ENCODE results near the gene WWOX. TPM values are rescaled to one million over a fixed set of nuclear protein-coding genes. Genes with fewer than 3 reads are reported as not detected.

The WWOX gene
- polyA plus RNA-seq, 1 donor from 2014 or later: 25.6 TPM

DNA sequence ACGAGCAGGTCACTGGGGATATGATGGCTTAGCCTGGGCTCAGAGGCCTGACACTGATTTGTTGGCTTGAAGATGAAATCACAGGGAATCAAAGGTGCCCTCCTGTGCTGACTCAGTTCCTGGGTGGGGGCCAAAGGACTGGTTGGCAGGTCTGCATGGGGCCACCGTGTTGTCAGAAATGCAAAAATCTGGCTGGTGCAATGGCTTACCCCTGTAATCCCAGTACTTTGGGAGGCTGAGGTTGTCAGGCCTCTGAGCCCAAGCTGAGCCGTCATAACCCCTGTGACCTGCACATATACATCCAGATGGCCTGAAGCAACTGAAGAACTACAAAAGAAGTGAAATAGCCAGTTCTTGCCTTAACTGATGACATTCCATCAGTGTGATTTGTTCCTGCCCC is 314.2 kb downstream of the WWOX start:
- Histone ChIP-seq H3F3A (ENCODE audit: insufficient read depth, low read length, poor library complexity, severe bottlenecking) (no peaks in the 10 kb centered on the region), H3K9me3 (ENCODE audit: low read length) (no peaks in the 10 kb centered on the region), H3K9ac (ENCODE audit: low read length) (no peak overlapping the region), H3K27me3 (ENCODE audit: insufficient read depth, low read depth, low read length) (no peaks in the 10 kb centered on the region), H3K9me2 (ENCODE audit: insufficient read depth, low read length) (no peaks in the 10 kb centered on the region), H3K36me3 (ENCODE audit: insufficient read depth, low read length) (no peaks in the 10 kb centered on the region), H3K27ac (ENCODE audit: low read length) (no peak overlapping the region), H3K79me2 (replicated peaks; ENCODE audit: insufficient read depth, low read length) (no peaks in the 10 kb centered on the region), H3K4me3 (ENCODE audit: low read length) (no peak overlapping the region), H3K4me2 (ENCODE audit: low read length) (no peak overlapping the region), H2AFZ (ENCODE audit: low read depth, low read length) (no peak overlapping the region), H4K20me1 (ENCODE audit: insufficient read depth) (no peaks in the 10 kb centered on the region)
- no peak for TF ChIP-seq RAD21 (conservative IDR thresholded peaks at IDR 0.05)
- TF ChIP-seq, protein P1, sequence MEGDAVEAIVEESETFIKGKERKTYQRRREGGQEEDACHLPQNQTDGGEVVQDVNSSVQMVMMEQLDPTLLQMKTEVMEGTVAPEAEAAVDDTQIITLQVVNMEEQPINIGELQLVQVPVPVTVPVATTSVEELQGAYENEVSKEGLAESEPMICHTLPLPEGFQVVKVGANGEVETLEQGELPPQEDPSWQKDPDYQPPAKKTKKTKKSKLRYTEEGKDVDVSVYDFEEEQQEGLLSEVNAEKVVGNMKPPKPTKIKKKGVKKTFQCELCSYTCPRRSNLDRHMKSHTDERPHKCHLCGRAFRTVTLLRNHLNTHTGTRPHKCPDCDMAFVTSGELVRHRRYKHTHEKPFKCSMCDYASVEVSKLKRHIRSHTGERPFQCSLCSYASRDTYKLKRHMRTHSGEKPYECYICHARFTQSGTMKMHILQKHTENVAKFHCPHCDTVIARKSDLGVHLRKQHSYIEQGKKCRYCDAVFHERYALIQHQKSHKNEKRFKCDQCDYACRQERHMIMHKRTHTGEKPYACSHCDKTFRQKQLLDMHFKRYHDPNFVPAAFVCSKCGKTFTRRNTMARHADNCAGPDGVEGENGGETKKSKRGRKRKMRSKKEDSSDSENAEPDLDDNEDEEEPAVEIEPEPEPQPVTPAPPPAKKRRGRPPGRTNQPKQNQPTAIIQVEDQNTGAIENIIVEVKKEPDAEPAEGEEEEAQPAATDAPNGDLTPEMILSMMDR (IDR thresholded peaks at IDR 0.05; ENCODE audit: poor library complexity, severe bottlenecking): no peak
- TF ChIP-seq MXI1 (conservative IDR thresholded peaks at IDR 0.05; ENCODE audit: poor library complexity, severe bottlenecking): no peak

DNA sequence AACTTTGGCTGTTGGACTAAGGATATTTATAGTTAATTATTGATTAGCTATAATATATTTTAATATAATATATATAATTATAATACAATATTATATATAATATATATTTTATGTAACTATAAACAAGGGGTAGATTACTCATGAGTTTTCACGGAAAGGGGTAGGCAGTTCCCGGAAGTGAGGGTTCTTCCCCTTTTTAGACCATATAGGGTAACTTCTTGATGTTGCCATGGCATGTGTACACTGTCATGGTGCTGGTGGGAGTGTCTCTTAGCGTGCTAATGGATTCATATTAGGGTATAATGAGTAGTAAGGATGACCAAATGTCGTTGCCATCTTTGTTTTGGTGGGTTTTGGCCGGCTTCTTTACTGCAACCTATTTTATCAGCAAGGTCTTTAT is 315.6 kb downstream of the WWOX start:
- Histone ChIP-seq H3K9me2 (ENCODE audit: insufficient read depth, low read length) (no peaks in the 10 kb centered on the region), H4K20me1 (ENCODE audit: insufficient read depth) (no peaks in the 10 kb centered on the region), H2AFZ (ENCODE audit: low read depth, low read length) (no peak overlapping the region), H3K79me2 (replicated peaks; ENCODE audit: insufficient read depth, low read length) (no peaks in the 10 kb centered on the region), H3K4me2 (ENCODE audit: low read length) (no peak overlapping the region), H3K27me3 (ENCODE audit: insufficient read depth, low read depth, low read length) (no peaks in the 10 kb centered on the region), H3K4me3 (ENCODE audit: low read length) (no peak overlapping the region), H3K9ac (ENCODE audit: low read length) (no peak overlapping the region), H3K36me3 (ENCODE audit: insufficient read depth, low read length) (no peaks in the 10 kb centered on the region), H3F3A (ENCODE audit: insufficient read depth, low read length, poor library complexity, severe bottlenecking) (no peaks in the 10 kb centered on the region), H3K9me3 (ENCODE audit: low read length) (no peaks in the 10 kb centered on the region), H3K27ac (ENCODE audit: low read length) (no peak overlapping the region)
- TF ChIP-seq SMC3 (conservative IDR thresholded peaks at IDR 0.05; ENCODE audit: poor library complexity) (no peak), POLR2AphosphoS5 (IDR thresholded peaks at IDR 0.05) (no peak), MXI1 (conservative IDR thresholded peaks at IDR 0.05; ENCODE audit: poor library complexity, severe bottlenecking) (no peak), EP300 (conservative IDR thresholded peaks at IDR 0.05; ENCODE audit: poor library complexity, severe bottlenecking) (no peak), RAD21 (conservative IDR thresholded peaks at IDR 0.05) (no peak), EZH2 (IDR thresholded peaks at IDR 0.05; ENCODE audit: borderline replicate concordance, insufficient read depth, low read length, poor library complexity, severe bottlenecking) (no peak), TAF1 (IDR thresholded peaks at IDR 0.05; ENCODE audit: low read depth) (no peak)
- TF ChIP-seq, protein P2, sequence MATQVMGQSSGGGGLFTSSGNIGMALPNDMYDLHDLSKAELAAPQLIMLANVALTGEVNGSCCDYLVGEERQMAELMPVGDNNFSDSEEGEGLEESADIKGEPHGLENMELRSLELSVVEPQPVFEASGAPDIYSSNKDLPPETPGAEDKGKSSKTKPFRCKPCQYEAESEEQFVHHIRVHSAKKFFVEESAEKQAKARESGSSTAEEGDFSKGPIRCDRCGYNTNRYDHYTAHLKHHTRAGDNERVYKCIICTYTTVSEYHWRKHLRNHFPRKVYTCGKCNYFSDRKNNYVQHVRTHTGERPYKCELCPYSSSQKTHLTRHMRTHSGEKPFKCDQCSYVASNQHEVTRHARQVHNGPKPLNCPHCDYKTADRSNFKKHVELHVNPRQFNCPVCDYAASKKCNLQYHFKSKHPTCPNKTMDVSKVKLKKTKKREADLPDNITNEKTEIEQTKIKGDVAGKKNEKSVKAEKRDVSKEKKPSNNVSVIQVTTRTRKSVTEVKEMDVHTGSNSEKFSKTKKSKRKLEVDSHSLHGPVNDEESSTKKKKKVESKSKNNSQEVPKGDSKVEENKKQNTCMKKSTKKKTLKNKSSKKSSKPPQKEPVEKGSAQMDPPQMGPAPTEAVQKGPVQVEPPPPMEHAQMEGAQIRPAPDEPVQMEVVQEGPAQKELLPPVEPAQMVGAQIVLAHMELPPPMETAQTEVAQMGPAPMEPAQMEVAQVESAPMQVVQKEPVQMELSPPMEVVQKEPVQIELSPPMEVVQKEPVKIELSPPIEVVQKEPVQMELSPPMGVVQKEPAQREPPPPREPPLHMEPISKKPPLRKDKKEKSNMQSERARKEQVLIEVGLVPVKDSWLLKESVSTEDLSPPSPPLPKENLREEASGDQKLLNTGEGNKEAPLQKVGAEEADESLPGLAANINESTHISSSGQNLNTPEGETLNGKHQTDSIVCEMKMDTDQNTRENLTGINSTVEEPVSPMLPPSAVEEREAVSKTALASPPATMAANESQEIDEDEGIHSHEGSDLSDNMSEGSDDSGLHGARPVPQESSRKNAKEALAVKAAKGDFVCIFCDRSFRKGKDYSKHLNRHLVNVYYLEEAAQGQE (IDR thresholded peaks at IDR 0.05; ENCODE audit: borderline replicate concordance): no peak
- TF ChIP-seq, protein P1 (IDR thresholded peaks at IDR 0.05; ENCODE audit: poor library complexity, severe bottlenecking): no peak

All from neural cell (in vitro differentiated cells).